Stimulated activated CD4-positive, alpha-beta T cell treated with anti-CD3 and anti-CD28 coated beads, Interleukin-15, amount 100 ng/mL, for 24 hours (primary cell): ENCODE measurements around the gene CR1.
A peak's percentile ranks its signal among the peaks of the same experiment; 100 is the strongest.
"Not testable (repeated sequence)": the region's sequence is repeated elsewhere in the genome, so short reads cannot be mapped to it uniquely, and the experiment has no call there.

Experiments
- DNase-seq: peaks from one replicate; pipeline ENCODE4 v3.0.0-alpha.2; 2020

The CR1 gene

GRCh38 chr1:207504438-207504837 is 8.5 kb downstream of the CR1 start:
- no peak for DNase-seq

DNA sequence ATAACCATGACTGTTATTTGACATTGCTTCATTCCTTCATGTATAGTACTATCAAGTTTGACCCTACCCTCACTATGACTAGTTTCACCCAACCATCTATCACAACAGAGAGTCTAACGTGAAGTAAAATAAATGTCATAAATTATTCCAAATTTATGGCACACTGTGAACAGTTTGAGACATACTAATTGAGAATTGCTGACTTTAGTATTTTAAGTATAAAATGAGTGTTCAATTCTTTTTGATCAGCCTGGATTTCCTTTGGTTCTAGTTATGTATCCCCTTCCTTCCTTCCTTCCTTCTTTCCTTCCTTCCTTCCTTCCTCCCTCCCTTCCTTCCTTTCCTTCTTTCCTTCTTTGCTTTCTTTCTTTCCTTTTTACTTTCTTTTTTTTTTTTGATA is 14.5 kb downstream of the CR1 start:
- DNase-seq: no peak

- no peak for DNase-seq
Observed at GRCh38 chr1:207514890-207515289, 18.9 kb downstream of the CR1 start.

- no peak for DNase-seq
Observed at GRCh38 chr1:207516729-207517128, 20.8 kb downstream of the CR1 start.

GRCh38 chr1:207518608-207519236 is 22.8 kb downstream of the CR1 start:
- DNase-seq: no peak

DNA sequence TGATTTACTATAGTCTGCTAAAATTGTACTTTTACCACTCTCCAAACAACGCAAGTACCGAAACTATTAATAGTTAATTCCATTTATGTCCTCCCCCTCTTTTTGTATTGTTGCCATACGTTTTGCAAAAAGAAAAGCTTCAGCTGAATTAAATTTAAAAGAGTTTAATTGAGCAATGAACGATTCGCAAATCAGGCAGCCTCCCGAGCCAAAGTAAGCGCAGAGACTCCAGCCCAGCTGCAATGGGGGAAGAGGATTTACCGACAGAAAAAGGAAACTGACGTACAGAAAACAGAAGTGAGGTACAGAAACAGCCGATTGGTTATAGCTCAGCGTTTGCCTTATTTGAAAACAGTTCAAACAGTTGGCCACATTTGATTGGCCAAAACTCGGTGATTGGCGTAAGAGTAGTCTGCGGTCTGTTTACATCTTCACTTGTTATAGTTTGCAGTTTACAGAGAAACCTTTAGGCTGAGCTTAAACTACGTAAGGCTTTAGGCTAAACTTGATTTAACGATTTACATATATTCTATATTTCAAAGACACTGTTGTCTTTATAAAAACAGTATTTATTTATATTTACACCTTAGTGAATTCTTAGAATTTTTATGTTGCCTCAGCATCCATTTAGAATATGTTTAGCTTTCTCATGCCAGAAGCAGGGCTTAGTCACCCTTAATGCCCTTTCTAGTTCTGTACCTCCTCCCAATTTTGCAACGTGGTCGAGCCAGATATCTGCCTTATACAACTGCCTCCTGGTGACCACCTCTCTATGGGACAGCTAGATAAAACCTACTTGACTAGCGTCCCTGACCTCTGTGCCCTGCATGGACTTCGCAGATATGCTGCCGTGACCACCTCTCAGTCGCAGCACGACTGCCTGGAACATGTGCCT is 23.8 kb downstream of the CR1 start:
- no peak for DNase-seq

DNA sequence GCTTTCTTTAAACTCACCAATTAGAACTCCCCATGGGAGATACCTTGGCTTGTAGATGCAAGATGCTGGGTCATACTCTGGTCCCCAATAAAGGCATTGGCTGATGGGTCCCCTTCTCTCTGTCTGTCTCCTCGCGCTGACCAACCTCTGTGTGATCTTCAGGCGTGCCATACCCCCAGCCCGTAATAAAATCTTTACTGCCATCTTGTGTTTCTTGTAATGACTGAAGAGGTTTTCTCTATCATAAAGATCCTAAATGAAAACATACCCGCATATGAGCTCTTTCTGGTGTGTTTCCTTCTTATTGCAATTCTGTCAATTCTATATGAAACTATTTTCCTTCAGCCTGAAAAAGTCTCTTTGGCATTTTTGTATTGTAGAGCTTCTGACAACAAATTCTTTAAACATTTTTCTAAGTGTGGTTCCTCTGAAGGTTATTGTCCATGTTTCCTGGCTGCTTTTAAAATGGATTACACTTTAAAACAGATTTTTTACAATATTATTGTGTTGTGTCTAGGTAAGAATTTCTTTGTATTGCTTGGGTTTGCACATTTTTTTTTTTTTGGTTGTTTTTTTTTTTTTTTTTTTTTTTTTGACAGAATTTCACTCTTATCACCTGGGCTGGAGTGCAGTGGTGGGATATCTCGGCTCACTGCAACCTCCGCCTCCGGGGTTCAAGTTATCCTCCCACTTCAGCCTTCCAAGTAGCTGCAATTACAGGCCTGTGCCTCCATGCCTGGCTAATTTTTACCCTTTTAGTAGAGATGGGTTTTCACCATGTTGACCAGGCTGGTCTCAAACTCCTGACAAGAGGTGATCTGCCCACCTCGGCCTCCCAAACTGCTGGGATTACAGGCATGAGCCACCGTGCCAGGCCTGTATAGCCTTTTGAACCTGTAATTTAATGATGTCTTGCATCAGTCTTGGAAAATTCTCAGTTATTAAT is 24.7 kb downstream of the CR1 start:
- not testable (repeated sequence) for DNase-seq

DNA sequence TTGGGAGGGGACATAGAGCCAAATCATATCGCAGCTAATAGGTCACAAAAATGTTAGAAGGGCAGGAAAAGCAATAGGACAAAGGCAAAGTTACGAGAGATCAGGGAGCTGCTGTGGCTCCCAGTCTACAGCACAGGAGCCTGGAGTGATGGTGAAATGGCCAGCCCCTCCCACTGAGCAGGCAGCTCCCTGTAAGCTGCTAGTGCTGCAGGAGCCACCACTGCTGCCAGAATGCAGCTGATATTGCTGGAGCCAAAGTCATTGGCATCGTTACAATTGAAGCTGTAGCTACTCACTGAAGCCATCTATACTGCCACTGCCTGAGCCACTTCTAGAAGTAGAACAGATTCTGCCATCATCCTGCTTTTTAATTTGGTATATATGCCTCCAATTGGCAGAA is 29.3 kb downstream of the CR1 start:
- DNase-seq: not testable (repeated sequence)

DNA sequence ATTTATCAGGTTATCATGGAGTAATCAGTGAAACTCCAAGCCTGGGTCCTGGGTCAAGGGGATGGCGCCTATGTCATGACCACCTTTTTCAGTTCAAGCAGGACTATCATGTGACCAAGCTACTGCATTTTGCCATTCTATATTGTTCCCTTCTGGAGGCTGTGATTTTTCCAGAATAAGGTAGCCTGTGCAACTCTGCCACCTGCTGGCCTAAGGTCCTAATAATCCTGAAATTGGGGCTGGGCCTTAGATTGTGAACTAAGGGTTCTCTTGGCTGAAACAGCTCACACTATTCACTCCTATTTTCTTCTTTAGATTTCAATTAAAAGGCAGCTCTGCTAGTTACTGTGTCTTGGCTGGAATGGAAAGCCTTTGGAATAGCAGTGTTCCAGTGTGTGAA is 32.4 kb downstream of the CR1 start:
- not testable (repeated sequence) for DNase-seq

- not testable (repeated sequence) for DNase-seq
Observed at GRCh38 chr1:207536263-207536662, 40.3 kb downstream of the CR1 start.

GRCh38 chr1:207546677-207547357 is 50.9 kb downstream of the CR1 start:
- DNase-seq: not testable (repeated sequence)

DNA sequence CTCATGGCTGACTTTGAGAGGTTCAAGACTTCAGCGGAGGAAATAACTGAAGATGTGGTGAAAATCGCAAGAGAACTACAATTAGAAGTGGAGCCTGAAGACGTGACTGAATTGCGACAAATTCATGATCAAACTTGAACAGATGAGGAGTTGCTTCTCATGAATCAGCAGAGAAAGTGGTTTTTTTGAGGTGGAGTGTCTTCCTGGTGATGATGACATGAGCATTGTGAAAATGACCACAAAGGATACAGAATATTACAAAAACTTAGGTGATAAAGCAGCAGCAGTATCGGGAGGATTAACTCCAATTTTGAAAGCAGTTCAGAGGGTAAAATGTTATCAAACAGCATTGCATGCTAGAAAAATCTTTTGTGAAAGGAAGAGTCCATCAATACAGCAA is 58.9 kb downstream of the CR1 start:
- not testable (repeated sequence) for DNase-seq

GRCh38 chr1:207565546-207566468 is 69.8 kb downstream of the CR1 start:
- DNase-seq: peak; percentile 7

DNA sequence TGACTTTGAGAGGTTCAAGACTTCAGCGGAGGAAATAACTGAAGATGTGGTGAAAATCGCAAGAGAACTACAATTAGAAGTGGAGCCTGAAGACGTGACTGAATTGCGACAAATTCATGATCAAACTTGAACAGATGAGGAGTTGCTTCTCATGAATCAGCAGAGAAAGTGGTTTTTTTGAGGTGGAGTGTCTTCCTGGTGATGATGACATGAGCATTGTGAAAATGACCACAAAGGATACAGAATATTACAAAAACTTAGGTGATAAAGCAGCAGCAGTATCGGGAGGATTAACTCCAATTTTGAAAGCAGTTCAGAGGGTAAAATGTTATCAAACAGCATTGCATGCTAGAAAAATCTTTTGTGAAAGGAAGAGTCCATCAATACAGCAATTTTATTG is 76.0 kb downstream of the CR1 start:
- not testable (repeated sequence) for DNase-seq

DNA sequence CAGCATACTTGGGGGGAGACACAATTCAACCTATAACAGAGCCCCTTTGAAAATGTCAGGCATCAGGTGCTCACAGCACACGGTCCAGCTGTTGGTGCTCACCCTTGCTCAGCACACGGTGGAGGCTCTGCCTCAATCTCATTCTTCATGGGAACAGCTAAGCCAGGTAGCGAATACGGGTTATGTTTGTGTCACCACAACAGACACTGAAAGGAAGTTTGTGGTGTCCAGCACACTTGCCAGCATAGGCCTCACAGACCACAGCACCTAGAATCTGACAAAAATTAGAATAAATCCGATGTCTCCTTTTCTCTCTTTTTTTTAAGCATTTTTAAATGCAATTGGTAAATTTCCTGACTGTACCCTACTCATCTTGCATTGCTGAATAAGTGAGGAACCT is 77.1 kb downstream of the CR1 start:
- DNase-seq: not testable (repeated sequence)

DNA sequence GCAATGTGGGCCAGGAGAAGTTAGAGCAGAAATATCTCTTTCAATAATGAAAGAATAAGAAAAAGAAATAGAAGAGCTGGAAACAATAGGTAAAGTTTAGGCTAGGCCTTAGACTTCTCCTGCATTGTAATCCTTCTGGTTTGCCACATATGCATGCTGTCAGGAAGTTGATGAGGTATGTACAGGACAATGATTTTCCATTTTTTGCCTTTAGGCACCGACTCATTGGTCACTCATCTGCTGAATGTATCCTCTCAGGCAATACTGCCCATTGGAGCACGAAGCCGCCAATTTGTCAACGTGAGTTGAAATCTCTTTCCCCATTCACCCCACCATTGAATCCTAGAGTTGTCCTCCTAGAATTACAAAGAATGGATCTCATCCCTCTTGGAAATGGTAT is 79.4 kb downstream of the CR1 start:
- not testable (repeated sequence) for DNase-seq

DNA sequence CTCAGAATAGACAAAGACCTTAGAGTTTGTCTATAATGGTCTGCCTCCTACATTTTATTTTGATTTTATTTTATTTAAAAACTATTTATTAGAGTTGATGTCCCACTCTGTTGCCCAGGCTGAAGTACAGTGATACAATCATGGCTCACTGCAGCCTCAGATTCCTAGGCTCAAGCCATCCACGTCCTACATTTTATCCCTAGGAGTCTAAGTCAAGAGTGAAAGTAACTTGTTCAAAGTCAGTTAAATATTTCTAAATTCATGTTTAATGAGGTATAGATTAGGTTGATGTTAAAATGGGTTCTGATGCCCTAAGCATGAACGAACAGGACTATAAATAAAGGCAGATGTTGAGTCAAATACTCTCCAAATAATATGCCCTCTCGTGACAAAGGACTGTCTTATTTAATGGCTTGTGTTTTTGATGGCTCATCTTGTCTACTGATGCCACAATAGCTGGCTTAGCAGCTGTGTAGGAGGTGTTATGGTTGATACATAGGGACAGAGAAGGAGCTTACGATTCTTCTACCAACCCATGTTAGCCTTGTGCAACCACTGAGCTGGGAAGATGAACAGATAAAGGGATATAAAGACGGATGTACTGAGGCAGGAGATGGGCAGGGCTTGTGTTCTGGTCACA is 83.0 kb downstream of the CR1 start:
- DNase-seq: no peak

DNA sequence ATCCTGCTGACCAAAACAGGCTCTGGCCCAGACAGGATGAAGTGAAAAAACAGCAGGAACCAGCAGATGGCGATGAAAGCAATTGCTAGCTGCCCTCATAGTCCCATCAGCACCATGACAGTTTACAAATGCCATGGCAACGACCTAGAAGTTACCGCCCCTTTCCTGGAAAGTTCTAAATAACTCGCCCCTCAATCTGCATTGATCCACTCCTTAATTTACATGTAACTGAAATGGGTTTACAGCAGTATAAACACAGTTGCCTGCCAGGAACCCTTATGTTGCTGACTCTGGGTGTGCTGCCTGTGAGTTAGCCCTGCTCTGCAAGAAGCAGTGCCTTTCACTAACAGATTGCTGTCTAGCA is 83.5 kb downstream of the CR1 start:
- peak; percentile 35 for DNase-seq

- DNase-seq: no peak
Observed at GRCh38 chr1:207581496-207582153, 85.7 kb downstream of the CR1 start.

GRCh38 chr1:207589506-207589905 is 93.5 kb downstream of the CR1 start:
- not testable (repeated sequence) for DNase-seq
